ENCODE results near the gene GLOD4.

- TF ChIP-seq, protein P1, sequence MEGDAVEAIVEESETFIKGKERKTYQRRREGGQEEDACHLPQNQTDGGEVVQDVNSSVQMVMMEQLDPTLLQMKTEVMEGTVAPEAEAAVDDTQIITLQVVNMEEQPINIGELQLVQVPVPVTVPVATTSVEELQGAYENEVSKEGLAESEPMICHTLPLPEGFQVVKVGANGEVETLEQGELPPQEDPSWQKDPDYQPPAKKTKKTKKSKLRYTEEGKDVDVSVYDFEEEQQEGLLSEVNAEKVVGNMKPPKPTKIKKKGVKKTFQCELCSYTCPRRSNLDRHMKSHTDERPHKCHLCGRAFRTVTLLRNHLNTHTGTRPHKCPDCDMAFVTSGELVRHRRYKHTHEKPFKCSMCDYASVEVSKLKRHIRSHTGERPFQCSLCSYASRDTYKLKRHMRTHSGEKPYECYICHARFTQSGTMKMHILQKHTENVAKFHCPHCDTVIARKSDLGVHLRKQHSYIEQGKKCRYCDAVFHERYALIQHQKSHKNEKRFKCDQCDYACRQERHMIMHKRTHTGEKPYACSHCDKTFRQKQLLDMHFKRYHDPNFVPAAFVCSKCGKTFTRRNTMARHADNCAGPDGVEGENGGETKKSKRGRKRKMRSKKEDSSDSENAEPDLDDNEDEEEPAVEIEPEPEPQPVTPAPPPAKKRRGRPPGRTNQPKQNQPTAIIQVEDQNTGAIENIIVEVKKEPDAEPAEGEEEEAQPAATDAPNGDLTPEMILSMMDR (IDR thresholded peaks at IDR 0.05): no peak
- TF ChIP-seq POLR2A (IDR thresholded peaks at IDR 0.05) (no peak), POLR2AphosphoS5 (IDR thresholded peaks at IDR 0.05) (no peak)
These were observed 30.6 kb downstream of the GLOD4 start for GRCh38 chr17:751269-752001.
